GM15510 (cell line): ENCODE data around the gene SV2A.

Experiments
- POLR2A ChIP-seq: IDR thresholded peaks from 3 replicates; pipeline ENCODE4 v1.6.1; 2011; ENCODE audit warnings: borderline replicate concordance; ENCODE audit not compliant: insufficient read length; ENCODE audit errors: extremely low read depth

SV2A gene

DNA sequence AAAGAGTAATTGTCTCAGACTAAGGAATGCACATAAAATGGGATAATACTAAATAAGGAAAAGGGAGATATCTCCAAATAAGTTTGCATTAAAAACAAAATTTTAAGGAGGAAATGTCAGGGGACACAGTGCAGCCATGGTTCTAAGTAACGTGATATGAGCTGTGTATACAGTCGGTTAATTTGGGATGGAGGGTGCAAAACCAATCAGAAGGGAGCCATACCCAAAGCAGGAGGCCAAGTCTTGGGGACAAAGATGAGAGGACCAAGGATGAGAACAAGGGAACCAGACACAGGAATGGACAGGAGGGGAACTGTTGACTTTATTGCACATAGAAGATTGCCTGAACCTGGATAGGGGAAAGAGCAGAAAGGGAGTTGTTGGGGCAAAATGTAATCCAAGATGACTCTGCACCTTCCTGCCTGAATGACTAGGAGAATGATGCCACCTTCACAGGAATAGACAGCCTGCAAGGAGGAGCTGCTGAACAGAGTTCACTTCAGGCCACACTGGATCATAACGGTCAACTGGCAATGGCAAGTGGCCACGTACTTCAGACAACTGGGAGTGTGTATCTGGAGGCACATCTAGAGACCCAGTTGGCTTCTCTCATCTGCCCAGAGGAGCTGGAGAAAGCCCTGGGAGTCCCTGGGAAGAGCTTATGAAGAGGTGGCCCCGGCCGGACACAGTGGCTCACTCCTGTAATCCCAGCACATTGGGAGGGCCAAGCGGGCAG, 40.3 kb downstream of the SV2A start:
- TF ChIP-seq POLR2A, result no peak
